ENCODE measurements around the gene EPGN.

DNA sequence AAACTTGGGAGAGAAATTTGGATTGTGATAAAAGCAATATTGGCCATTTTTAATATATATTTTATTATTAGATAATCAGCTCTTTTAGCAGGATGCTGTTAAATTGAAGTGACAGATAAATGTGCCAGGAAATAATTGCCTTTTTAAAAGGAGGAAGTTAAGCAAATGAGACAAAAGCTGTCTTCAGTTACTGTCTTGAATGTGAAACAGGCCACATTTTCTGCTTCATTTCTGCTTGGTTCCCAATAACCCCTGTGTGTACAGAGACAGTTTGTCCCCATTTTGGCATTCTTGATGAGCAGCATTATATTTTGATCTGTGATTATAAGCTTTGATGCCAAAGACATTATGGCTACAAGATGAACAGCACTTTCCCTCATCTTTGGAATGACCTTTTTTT, 953 bp downstream of the EPGN start:
- TF ChIP-seq EZH2 (IDR thresholded peaks at IDR 0.05; ENCODE audit: borderline replicate concordance, low read depth, low read length, severe bottlenecking), result no peak
- TF ChIP-seq, protein P1, sequence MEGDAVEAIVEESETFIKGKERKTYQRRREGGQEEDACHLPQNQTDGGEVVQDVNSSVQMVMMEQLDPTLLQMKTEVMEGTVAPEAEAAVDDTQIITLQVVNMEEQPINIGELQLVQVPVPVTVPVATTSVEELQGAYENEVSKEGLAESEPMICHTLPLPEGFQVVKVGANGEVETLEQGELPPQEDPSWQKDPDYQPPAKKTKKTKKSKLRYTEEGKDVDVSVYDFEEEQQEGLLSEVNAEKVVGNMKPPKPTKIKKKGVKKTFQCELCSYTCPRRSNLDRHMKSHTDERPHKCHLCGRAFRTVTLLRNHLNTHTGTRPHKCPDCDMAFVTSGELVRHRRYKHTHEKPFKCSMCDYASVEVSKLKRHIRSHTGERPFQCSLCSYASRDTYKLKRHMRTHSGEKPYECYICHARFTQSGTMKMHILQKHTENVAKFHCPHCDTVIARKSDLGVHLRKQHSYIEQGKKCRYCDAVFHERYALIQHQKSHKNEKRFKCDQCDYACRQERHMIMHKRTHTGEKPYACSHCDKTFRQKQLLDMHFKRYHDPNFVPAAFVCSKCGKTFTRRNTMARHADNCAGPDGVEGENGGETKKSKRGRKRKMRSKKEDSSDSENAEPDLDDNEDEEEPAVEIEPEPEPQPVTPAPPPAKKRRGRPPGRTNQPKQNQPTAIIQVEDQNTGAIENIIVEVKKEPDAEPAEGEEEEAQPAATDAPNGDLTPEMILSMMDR (IDR thresholded peaks at IDR 0.05; ENCODE audit: borderline replicate concordance, extremely low read depth, low read length, poor library complexity, severe bottlenecking), result no peak

Data from DND-41 (cell line).